COLO668 (cell line): Measurements from ENCODE around the gene PRSS1.
"Not testable (repeated sequence)": the region's sequence is repeated elsewhere in the genome, so short reads cannot be mapped to it uniquely, and the experiment has no call there.

Experiments
- DNase-seq: peaks from one replicate; lab custom pipeline; 2025; ENCODE audit not compliant: unreplicated experiment; lab: John Stamatoyannopoulos, UW

PRSS1 gene

GRCh38 chr7:142772051-142772450, 22.8 kb downstream of the PRSS1 start:
- DNase-seq = no peak

DNA sequence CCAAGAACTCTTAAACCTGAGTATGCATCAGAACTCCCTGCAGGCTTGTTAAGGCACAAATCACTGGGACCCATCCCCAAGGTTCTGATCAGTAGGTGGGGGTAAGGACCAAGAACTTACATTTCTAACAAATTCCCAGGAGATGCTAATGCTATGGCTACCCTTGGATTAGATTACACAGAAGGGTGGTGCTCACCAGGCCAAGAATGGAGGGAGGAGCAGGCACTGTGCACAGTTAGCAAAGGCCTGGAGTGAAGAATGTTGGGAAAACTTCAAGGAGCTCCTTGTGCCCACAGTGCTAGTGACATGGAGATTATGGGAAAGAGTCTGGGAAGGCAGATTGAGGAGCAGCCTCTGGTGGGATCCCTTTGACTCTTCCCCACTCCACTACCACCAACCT, 23.4 kb downstream of the PRSS1 start:
- DNase-seq = no peak

DNA sequence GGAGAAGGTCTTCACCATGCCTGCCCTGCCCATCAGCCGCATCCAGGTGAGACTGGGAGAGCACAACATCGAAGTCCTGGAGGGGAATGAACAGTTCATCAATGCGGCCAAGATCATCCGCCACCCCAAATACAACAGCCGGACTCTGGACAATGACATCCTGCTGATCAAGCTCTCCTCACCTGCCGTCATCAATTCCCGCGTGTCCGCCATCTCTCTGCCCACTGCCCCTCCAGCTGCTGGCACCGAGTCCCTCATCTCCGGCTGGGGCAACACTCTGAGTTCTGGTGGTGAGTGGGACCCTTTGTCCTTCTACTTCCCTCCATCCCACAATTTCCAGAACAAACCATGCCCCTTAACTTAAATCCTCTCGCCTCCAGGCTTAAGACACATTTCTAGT, 24.0 kb downstream of the PRSS1 start:
- DNase-seq = no peak

- DNase-seq = no peak
These were observed 24.9 kb downstream of the PRSS1 start for GRCh38 chr7:142773937-142774744.

DNA sequence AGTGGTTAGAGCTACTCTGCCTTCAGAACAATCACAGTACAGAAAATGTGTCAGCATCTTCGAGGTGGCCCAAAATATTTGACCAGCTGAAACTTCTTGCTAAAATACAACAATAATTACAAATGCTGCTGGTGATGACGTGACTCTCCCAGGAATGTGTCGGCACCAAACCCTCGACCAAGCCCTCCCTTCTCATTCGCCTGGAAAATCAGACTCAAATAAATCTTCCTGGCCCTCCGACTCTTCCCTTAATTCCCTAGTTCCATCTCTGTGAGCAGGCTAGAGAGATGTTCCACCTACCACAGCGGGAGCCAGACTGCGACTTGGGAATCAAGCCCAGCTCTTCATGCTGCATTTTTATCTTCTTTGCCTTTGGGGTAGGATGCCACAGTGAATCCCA, 25.6 kb downstream of the PRSS1 start:
- DNase-seq = no peak

- DNase-seq = not testable (repeated sequence)
These were observed 26.3 kb downstream of the PRSS1 start for GRCh38 chr7:142775351-142776115.

DNA sequence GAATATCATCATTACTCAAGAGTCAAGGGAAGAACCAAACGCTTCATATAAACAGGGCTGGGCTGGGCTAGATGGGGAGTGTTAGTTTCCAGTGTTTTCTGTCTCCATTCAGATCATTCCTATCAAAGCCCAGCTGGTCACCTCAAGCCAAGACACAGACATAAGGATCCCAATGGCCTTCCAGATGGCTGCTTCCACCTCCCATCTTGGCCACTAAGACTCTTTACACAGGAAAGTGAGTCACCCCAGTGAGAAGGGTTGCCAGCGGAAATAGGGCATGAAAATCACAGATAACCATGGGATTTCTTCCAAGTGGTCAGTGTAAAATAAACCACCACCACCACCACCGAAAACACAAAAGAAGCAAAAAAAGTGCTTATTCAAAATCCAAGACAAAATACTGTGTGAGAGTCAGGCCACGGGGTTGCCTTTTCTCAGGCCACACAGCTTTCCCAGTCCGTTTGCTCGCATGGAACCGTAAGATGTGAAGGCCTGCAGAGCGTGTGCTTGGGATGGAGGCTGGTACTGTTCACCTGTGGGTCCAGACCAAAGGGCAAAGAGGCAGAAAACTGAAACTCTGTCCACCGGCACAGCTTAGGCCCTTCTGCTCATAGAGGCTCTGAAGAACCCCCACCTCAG, 27.1 kb downstream of the PRSS1 start:
- DNase-seq = no peak

GRCh38 chr7:142776845-142777225, 27.6 kb downstream of the PRSS1 start:
- DNase-seq = not testable (repeated sequence)

- DNase-seq = no peak
These were observed 28.0 kb downstream of the PRSS1 start for GRCh38 chr7:142777318-142777717.

DNA sequence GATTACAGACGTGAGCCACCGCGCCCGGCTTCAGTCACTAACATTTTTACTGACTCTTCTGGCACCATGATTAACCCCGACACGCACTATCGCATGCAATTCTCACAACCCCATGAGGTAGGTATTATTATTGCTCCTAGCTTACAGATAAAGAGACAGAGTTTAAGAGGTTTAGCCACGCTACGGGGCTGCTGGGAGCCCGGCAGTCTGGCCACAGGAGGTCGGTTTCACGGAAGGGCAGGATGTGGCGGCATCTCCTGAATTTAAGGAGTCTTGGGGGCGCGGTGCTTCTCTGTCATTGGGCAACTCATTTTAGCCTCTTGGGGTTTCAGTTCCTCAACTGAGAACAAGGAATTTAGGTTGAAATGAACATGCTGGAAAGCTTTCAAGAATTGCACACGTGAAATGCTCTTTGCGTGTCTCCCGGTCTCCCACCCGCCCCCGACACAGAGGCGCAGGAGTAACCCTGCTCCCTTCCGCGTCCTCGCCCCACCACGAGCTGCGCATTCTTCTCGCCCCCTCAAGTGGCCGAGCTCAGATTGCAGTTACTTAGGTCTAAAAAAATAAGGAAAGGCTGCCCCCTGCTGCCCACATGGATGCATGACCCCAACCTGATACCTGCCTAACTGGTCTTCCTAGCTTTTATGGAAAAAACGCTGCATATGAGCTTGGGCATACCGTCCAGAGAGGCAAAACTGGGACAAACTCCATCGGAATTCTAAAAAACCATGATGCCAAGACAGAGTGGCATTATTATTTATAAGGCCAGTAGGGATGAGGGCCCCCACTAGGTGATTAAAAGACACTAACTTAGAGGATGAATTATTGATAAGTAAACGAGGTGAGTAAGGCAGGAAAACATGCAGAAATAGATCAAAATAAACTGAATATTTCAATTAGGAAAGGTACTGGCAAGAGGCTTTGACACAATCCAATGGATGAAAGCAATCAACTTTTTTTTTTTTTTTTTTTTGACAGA, 33.9 kb downstream of the PRSS1 start:
- peak; percentile 84 for DNase-seq

DNA sequence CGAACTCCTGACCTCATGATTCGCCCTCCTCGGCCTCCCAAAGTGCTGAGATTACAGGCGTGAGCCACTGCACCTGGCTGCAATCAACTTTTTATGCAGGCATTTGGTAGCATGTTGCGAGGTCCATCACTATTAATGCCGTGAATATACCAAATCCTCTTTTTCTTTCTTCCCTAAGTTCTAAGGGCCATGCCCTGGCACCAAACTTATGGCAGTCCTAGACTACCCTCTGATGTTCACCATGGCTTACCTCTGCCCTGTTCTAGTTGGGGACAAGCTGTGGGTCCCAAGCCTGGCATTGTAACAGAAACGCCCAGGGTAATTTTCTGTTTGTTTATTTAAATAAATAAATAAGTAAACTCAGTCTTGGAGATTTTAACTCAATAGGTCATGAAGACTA, 34.8 kb downstream of the PRSS1 start:
- no peak for DNase-seq

DNA sequence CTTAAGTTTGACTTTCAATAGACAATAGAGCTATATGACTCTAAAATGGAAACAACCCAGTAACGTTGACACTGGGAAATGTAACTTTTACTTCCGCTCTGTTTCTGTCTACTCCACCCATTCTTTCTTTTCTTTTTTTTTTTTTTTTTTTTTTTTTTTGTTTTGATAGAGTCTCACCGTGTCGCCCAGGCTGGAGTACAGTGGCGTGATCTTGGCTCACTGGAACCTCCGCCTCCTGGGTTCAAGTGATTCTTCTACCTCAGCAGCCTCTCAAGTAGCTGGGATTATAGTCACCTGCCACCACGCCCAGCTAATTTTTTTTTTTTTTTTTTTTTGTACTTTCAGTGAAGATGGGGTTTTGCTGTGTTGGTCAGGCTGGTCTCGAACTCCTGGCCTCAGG, 35.4 kb downstream of the PRSS1 start:
- no peak for DNase-seq

- DNase-seq = no peak
These were observed 36.6 kb downstream of the PRSS1 start for GRCh38 chr7:142785841-142786250.

DNA sequence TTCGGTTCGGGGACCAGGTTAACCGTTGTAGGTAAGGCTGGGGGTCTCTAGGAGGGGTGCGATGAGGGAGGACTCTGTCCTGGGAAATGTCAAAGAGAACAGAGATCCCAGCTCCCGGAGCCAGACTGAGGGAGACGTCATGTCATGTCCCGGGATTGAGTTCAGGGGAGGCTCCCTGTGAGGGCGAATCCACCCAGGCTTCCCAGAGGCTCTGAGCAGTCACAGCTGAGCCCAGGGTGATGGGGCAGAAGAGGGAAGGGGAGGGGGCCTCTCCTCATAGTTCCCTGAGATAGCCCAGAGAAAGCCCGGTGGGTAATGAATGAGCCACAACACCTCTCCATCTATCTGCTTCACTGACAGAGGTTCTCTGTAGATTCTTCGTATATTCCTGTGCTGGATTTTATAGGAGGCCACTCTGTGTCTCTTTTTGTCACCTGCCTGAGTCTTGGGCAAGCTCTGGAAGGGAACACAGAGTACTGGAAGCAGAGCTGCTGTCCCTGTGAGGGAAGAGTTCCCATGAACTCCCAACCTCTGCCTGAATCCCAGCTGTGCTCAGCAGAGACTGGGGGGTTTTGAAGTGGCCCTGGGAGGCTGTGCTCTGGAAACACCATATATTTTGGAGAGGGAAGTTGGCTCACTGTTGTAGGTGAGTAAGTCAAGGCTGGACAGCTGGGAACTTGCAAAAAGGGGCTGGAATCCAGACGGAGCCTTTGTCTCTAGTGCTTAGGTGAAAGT, 37.9 kb downstream of the PRSS1 start:
- no peak for DNase-seq

- no peak for DNase-seq
These were observed 38.5 kb downstream of the PRSS1 start for GRCh38 chr7:142787783-142788182.

DNA sequence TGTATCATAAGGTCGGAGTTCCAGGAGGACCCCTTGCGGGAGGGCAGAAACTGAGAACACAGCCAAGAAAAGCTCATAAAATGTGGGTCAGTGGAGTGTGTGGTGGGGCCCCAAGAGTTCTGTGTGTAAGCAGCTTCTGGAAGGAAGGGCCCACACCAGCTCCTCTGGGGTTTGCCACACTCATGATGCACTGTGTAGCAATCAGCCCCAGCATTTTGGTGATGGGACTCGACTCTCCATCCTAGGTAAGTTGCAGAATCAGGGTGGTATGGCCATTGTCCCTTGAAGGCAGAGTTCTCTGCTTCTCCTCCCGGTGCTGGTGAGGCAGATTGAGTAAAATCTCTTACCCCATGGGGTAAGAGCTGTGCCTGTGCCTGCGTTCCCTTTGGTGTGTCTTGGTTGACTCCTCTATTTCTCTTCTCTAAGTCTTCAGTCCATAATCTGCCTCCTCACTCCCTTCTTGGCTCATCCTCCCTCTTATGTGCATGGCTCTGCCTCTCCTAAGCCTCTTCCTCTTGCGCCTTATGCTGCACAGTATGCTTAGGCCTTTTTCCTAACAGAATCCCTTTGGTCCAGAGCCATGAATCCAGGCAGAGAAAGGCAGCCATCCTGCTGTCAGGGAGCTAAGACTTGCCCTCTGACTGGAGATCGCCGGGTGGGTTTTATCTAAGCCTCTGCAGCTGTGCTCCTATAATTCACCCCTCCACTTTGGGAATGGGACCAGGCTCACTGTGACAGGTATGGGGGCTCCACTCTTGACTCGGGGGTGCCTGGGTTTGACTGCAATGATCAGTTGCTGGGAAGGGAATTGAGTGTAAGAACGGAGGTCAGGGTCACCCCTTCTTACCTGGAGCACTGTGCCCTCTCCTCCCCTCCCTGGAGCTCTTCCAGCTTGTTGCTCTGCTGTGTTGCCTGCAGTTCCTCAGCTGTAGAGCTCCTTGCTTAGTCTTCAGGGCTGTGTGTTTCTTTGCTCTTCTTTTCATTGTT, 39.3 kb downstream of the PRSS1 start:
- DNase-seq = no peak

- DNase-seq = no peak
These were observed 40.2 kb downstream of the PRSS1 start for GRCh38 chr7:142789441-142789840.

- no peak for DNase-seq
These were observed 40.8 kb downstream of the PRSS1 start for GRCh38 chr7:142790056-142790455.

- no peak for DNase-seq
These were observed 41.3 kb downstream of the PRSS1 start for GRCh38 chr7:142790555-142790954.
